GM04503 (cell line): ENCODE results near the gene DUSP22.

Experiments used
- DNase-seq: peaks from one replicate; pipeline ENCODE4 v3.0.0-alpha.2; 2012; ENCODE audit warnings: low read depth

DUSP22 gene

GRCh38 chr6:296151-297122 is 4.2 kb downstream of the DUSP22 start:
- no peak for DNase-seq

DNA sequence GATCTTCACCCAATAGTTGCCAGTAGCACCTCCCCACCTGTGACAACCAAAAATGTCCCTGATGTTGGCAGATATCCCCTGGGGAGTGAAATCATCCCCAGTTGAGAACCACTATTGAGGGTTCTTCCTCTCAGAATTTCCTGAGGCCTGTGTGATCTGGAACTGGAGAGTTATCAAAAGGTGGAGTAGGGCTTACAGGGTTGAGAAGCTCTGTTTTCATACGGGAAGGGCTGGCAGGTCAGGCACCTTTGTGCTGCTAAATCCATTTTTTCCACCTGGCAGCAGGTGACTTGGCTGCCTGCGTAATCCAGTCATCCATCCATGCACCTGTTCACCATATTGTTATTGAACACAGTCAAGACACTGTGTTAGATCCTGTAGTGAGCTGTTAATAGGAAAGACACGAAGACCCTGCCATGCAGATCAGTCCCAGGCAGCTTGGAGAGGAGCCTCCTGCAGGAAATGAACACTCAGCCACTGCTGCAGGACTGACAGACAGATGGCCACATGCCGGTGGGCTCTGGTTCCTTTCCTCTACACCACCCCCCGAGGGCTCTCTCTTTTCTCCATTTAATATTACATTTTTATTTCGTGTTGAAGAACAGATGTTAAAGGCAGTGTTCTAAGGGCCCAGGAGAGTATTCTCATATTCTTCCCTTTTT is 5.4 kb downstream of the DUSP22 start:
- no peak for DNase-seq

GRCh38 chr6:298233-299103 is 6.2 kb downstream of the DUSP22 start:
- no peak for DNase-seq

DNA sequence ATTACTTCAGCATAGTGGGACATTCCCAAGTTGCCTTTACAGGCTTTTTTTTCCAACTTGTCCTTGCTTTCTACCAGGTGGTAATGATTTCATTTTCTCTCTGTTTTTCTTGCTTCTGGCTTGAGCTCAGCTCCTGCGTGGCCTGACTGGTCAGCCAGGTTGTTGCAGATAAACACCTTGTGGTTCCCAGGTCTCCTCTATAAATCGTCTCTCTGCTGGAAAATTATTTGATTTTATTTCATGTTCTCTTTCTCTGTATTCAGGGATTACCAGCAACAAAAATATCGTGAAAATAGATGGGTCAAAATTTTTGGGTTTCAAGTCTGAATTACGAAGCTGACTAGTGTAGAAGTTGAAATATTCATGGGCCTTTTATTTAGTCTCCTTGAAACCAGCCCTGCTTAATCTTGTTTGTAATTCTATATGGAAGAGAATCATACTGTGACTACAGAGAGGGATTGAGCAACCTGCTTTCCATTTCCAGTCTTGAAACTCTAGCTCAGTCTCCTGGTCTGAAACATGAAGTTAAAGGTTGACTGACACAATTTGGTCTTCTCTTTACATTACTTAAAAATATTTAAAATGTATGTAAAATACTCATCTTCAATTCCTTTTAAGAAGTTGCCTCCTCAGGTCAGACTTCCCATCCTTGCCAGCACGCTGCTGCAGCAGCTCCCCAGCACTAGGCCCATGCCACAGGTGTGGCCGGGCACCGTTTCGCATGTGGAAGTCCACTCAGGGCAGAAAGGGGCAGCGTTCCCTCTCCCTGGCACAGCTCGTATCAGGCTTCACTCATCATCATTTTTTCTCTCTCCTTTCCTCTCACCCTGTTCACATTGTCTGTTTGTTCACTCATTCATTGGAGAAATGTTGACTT is 7.1 kb downstream of the DUSP22 start:
- DNase-seq, result no peak

DNA sequence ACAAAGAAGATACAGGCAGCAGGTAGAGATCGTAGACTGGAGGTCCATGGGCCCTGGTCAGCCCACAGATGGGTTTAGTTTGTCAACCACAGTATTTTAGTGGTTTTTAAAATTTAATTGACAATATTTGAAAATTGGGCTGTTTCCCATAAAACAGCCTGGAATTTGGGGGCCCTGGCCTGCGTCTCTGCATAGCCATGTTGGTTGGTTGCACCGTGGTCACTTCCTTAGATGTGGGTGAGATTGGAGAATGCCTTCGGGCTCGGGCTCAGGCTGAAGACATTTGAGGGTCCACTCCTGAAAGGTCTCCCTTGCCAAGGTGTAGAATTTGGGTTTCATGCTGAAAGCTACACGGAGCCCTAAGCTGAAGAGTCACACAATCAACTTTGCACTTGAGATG is 7.7 kb downstream of the DUSP22 start:
- DNase-seq, result no peak

DNA sequence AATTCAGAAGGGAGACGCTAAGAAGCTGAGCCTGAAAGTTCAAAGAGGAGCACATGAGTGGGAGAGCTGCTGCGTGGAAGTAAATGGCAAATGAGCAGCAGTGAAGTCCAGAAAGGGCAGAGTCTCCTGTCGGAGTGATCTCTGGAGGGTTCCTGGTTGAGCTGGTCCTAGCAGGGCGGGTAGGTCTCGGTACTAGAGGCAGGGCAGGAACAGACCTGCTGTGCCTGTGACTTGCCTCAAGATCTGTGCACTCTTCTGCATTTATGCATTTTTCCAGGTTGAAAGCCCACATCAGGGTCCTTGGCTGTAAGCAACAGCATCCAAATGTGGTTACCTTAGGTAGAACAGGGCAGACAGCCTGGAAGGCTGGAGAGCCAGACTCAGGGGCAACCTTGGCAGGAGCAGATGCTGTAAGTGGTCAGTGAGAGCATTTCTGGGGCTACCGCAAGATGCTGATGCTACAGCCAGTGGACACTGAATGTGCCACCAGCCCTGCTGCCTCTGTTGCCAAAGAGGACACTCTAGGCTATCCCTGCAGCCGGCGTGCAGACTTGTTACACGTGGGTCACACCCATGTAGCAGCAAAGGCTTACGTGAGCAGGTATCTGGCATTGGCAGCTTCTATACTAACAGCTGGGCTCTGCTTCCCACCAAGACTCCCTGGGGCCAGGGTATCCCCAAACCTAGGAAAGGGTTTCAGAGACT is 8.4 kb downstream of the DUSP22 start:
- no peak for DNase-seq

DNA sequence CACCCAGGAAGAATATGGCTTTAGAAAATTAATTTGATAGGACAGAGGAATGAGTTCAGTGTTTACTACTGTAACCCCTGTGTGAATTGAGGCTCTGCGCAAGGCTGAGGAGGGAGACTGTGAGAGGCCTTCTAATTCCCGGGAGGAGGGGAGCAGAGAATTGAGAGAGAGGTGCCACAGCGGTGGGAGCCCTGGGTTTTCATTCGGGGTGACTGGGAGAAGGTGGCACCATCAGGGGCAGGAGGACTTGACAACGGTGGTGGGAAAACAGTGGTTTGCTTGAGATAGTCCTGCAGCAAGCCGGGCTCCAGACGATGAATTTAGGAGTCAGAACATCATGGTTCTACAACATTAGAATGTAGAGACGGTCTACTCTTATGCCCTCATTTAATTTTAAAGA is 9.2 kb downstream of the DUSP22 start:
- no peak for DNase-seq

GRCh38 chr6:301929-302705 is 9.8 kb downstream of the DUSP22 start:
- DNase-seq, result no peak

- no peak for DNase-seq
Measured at GRCh38 chr6:302760-303159, 10.5 kb downstream of the DUSP22 start.

DNA sequence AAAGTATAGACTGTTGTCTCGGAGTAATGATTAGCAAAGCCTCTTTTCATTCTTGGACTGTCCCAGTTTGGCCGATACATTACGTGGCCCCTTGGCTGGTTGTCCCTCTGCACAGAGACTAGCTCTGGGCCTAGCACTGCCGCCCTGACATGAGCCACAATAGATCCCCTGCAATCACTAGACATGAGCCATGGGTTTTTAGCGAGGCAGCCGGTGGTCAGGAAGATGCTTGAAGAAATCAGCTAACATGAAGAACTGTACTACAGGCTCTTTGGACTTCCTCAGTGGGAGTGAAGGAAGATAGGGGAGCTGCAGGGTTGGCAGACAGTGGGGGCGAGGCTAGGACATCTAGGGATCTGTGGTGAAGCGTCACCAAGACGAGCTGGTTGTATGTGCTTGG is 11.0 kb downstream of the DUSP22 start:
- DNase-seq, result no peak

DNA sequence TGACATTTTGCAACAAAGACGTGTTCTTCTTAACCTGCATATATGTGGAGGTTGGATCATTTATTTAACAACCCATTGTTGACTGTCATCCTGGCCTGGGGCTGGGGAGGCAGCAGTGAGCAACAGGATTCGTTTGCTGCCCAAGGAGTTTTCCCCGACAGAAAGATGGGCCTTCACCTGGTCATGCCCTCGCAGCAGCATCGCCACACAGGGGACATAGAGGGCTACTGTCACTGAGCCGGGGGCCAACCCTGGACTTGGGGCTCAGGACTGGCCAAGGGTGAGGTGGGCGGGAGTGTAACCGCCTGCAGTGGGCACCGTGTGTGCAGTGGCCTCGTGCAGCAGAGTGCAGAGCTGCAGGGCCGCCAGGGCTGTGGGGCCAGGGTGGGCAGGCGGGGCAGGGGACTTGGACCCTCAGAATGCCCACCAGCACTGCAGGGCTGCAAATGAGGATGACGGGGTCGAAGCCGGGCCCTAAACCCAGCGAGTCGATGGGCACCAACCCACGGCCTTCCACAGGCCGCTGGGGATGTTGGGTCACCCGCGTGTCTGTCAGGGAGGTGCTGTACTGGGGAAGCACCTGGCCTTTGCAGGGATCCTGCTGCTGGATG is 11.8 kb downstream of the DUSP22 start:
- DNase-seq, result no peak

DNA sequence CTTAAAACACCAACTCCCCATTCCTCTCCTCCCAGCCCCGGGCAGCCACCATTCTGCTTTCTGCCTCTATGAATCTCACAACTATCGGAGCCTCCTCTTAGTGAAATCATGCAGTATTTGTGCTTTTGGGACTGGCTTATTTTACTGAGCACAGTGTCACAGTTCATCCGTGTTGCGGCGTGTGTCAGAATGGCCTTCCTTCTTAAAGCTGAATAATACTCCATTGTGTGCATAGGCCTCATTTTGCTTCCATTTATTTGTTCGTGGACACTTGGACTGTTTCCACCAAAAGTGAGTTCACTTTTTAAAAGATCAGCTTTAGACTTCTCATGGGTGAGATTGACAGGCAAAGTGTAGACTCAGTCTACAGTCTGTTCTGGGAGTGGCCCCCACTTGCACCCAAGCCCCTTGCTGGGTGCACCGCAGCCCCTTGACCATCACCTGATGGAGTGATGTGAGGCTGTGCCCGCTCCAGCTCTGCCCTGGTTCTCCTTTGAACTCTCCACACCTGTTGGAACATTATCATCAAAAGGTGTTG is 12.6 kb downstream of the DUSP22 start:
- DNase-seq, result no peak

DNA sequence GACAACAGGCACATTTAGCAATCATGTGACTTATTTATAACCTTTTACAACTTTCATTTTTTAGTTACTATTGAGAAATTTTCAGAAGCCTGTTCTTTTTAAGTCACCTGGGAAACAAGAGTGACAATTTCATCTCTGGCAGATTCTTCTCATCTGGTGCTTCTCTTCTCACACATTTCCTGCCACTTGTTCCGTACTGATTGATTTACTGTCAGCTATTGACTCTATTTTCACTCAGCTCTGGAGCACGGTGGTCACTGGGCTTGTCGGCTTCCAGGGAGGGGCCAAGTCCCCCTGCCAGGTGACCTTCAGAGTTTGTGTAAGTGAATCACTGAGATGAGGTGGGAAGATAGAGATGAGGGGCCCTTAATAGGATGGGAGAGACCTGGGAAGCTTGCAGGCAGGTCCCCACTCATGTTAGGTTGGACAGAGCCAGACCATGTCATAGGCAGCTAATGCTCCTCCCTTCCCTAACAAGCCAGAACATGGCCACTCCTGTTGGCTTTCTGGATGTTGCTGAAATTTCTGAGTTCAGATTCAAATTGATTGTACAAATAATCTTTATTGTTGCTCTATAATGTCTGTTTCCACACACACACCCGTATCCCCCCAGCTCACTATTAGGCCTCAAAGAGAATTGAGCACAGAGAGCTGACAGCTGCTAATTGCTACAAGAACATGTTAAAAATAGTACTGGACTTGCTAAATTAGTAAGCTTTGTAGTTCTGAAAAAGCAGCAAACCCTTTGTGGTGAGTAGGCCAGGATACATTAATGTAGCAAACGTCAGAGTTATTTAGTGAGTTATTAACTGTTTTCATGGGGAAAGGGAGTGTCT is 13.3 kb downstream of the DUSP22 start:
- no peak for DNase-seq

DNA sequence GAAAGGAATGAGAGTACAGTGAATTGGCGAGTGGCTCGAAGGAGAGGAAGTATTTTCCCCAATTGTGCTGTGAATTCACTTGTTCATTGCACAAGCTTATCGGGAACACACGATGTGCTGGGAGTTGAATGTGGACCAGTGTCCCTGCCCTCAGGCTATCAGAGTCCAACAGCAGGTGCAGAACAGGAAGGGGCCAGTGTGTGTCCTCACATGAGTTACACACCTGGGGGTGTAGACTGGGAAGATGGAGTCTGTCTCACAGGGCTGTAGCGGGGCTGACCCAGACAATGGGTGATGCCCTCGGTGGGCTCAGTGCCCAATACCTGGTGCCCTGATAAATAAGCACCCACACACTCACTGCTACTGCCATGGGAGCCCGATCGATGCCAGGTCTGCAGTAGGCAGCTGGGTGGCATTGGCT is 14.4 kb downstream of the DUSP22 start:
- DNase-seq, result no peak

- no peak for DNase-seq
Measured at GRCh38 chr6:307065-307814, 15.0 kb downstream of the DUSP22 start.

DNA sequence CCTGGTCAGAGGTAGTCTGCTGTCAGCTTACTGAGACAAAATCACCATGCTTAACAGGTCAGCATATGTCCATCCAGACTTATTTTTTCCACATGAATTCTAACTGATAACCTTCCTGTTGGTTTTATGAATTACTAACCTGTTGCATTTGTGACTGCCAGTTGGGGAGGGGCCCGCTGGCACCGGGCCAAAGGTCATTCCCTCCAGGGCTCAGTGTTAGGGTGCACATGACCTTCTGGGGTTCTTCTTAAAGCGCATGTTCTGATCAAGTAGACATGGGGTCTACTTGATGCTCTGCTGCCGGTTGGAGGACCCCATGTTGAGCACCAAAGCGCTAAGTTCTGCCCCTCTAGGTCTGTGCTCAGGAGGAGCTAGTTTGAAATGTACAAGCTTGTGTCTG is 15.6 kb downstream of the DUSP22 start:
- DNase-seq, result no peak

- no peak for DNase-seq
Measured at GRCh38 chr6:308307-308706, 16.0 kb downstream of the DUSP22 start.

GRCh38 chr6:308768-309167 is 16.5 kb downstream of the DUSP22 start:
- DNase-seq, result no peak
